ENCODE data around the gene E2F3. TPM values are rescaled to one million over a fixed set of nuclear protein-coding genes. Genes with fewer than 3 reads are reported as not detected.

E2F3 gene
- total and polyA plus RNA-seq, 10 of the 15 experiments (the other 5 are each of a cell fraction or from before 2014, with no cell fraction given) = 5.1 to 16.8 (median 10.6) TPM

GRCh38 chr6:20409427-20409971, 7.8 kb downstream of the E2F3 start (continued):
- no peak for TF ChIP-seq NR2C2 (IDR thresholded peaks at IDR 0.05; ENCODE audit: borderline replicate concordance, control insufficient read depth, insufficient read length, low read depth)
- TF ChIP-seq, protein P1, sequence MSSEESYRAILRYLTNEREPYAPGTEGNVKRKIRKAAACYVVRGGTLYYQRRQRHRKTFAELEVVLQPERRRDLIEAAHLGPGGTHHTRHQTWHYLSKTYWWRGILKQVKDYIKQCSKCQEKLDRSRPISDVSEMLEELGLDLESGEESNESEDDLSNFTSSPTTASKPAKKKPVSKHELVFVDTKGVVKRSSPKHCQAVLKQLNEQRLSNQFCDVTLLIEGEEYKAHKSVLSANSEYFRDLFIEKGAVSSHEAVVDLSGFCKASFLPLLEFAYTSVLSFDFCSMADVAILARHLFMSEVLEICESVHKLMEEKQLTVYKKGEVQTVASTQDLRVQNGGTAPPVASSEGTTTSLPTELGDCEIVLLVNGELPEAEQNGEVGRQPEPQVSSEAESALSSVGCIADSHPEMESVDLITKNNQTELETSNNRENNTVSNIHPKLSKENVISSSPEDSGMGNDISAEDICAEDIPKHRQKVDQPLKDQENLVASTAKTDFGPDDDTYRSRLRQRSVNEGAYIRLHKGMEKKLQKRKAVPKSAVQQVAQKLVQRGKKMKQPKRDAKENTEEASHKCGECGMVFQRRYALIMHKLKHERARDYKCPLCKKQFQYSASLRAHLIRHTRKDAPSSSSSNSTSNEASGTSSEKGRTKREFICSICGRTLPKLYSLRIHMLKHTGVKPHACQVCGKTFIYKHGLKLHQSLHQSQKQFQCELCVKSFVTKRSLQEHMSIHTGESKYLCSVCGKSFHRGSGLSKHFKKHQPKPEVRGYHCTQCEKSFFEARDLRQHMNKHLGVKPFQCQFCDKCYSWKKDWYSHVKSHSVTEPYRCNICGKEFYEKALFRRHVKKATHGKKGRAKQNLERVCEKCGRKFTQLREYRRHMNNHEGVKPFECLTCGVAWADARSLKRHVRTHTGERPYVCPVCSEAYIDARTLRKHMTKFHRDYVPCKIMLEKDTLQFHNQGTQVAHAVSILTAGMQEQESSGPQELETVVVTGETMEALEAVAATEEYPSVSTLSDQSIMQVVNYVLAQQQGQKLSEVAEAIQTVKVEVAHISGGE (CRISPR knock-in tag; IDR thresholded peaks at IDR 0.05) = no peak
- TF ChIP-seq, protein P2, sequence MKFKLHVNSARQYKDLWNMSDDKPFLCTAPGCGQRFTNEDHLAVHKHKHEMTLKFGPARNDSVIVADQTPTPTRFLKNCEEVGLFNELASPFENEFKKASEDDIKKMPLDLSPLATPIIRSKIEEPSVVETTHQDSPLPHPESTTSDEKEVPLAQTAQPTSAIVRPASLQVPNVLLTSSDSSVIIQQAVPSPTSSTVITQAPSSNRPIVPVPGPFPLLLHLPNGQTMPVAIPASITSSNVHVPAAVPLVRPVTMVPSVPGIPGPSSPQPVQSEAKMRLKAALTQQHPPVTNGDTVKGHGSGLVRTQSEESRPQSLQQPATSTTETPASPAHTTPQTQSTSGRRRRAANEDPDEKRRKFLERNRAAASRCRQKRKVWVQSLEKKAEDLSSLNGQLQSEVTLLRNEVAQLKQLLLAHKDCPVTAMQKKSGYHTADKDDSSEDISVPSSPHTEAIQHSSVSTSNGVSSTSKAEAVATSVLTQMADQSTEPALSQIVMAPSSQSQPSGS (IDR thresholded peaks at IDR 0.05; ENCODE audit: low read length) = 0 out of 2 replicates have a peak, but pooled peaks have one; percentile 67
- TF ChIP-seq ETV6 (conservative IDR thresholded peaks at IDR 0.05 in 1 of 2, IDR thresholded peaks at IDR 0.05 in 1 of 2; ENCODE audit: borderline replicate concordance in 1 of 2, low read depth in 1 of 2) = 0 out of 4 replicates have a peak, but pooled peaks of 1 of the 2 experiments have one; percentile 67
- no peak for TF ChIP-seq ZBTB33 (IDR thresholded peaks at IDR 0.05)
- TF ChIP-seq CHD4 (IDR thresholded peaks at IDR 0.05) = no peak
- peak; percentile 28; the same call in 1 of the 2 replicates for TF ChIP-seq DPF2 (IDR thresholded peaks at IDR 0.05)
- TF ChIP-seq IRF5 (IDR thresholded peaks at IDR 0.05; ENCODE audit: borderline replicate concordance) = no peak
- no peak for TF ChIP-seq ZNF384 (IDR thresholded peaks at IDR 0.05; ENCODE audit: borderline replicate concordance, low read depth, low read length)
- no peak for TF ChIP-seq STAT3 (IDR thresholded peaks at IDR 0.05; ENCODE audit: low read depth, low read length)
- no peak for TF ChIP-seq EZH2 (IDR thresholded peaks at IDR 0.05; ENCODE audit: borderline replicate concordance, control insufficient read depth, low read depth, low read length)
- TF ChIP-seq MTA3 (IDR thresholded peaks at IDR 0.05; ENCODE audit: borderline replicate concordance, low read length) = peak; percentile 72; the same call in 1 of the 2 replicates
- no peak for TF ChIP-seq REST (IDR thresholded peaks at IDR 0.05; ENCODE audit: low read depth, low read length)
- TF ChIP-seq USF1 (IDR thresholded peaks at IDR 0.05; ENCODE audit: borderline replicate concordance, extremely low read length, insufficient read depth, low read depth, low read length) = no peak
- TF ChIP-seq MEF2B (IDR thresholded peaks at IDR 0.05; ENCODE audit: partially characterized antibody, poor library complexity, severe bottlenecking) = peak; percentile 54
